ENCODE results near the gene ALK. TPM values are rescaled to one million over a fixed set of nuclear protein-coding genes. Genes with fewer than 3 reads are reported as not detected.

Gene ALK
- total and polyA plus RNA-seq, 2 donors (not counting 1 experiment from before 2014, with no cell fraction given) = not detected

GRCh38 chr2:29373870-29374269 is 547.5 kb downstream of the ALK start:
- Mint-ChIP-seq H3K4me3 (no peak overlapping the region), H3K27me3 (peaks cover 11% of the 10 kb centered on the region), H3K9me3 (ENCODE audit: insufficient read depth) (no peaks in the 10 kb centered on the region), H3K27ac (no peak overlapping the region), H3K4me1 (no peaks in the 10 kb centered on the region)
- ChIA-PET CTCF (no interaction called here), POLR2A (no interaction called here)
- H3K9ac ChIP-seq (ENCODE audit: low read length) = no peak overlapping the region
- ATAC-seq (ENCODE audit: low read depth) (no peak), DNase-seq (no peak)
- H3K4me2 ChIP-seq (replicated peaks; ENCODE audit: low read depth, low read length, poor library complexity, severe bottlenecking) = no peak overlapping the region
- intact Hi-C loops (cut with micrococcal nuclease) = no loop called here
- no peak overlapping the region for H3K27ac ChIP-seq (ENCODE audit: low read length in 2 of 2)
- no peak overlapping the region for H2AFZ ChIP-seq (ENCODE audit: insufficient read depth, low read depth, low read length, poor library complexity, severe bottlenecking)
- H3K4me1 ChIP-seq (ENCODE audit: control insufficient read depth in 2 of 2, insufficient read depth in 2 of 2, low read length in 2 of 2) = no peaks in the 10 kb centered on the region
- no peaks in the 10 kb centered on the region for H4K20me1 ChIP-seq (ENCODE audit: control insufficient read depth, insufficient read depth, low read length, poor library complexity, severe bottlenecking)
- no peaks in the 10 kb centered on the region for H3K79me2 ChIP-seq (ENCODE audit: control insufficient read depth, insufficient read depth, low read length)
- WGBS (ENCODE audit: insufficient coverage) = 100% methylated on average over 1 of the region's 3 CpGs
- no peaks in the 10 kb centered on the region for H3K27me3 ChIP-seq (replicated peaks in 1 of 4; ENCODE audit: control extremely low read depth in 1 of 4, control insufficient read depth in 3 of 4, insufficient read depth in 4 of 4, low read length in 3 of 4)
- H3K4me3 ChIP-seq (ENCODE audit: control extremely low read depth in 1 of 5, extremely low read depth in 1 of 5, insufficient read depth in 1 of 5, low read depth in 2 of 5, low read length in 4 of 5) = no peak overlapping the region
- H3K9me3 ChIP-seq (ENCODE audit: control extremely low read depth in 1 of 3, control insufficient read depth in 2 of 3, insufficient read depth in 1 of 3, low read length in 2 of 3) = no peaks in the 10 kb centered on the region
- H3K36me3 ChIP-seq (replicated peaks in 1 of 2; ENCODE audit: control extremely low read depth in 1 of 2, control insufficient read depth in 1 of 2, extremely low read depth in 1 of 2, insufficient read depth in 2 of 2, low read length in 1 of 2) = no peaks in the 10 kb centered on the region
- TF ChIP-seq EZH2 (IDR thresholded peaks at IDR 0.05; ENCODE audit: borderline replicate concordance, insufficient read depth, low read depth, low read length, poor library complexity, severe bottlenecking) (no peak), CTCF (IDR thresholded peaks at IDR 0.05) (no peak)

- no peaks in the 10 kb centered on the region for H3K36me3 ChIP-seq (replicated peaks in 1 of 2; ENCODE audit: control extremely low read depth in 1 of 2, control insufficient read depth in 1 of 2, extremely low read depth in 1 of 2, insufficient read depth in 2 of 2, low read length in 1 of 2)
- ATAC-seq (ENCODE audit: low read depth) = no peak
- H3K9me3 Mint-ChIP-seq (ENCODE audit: insufficient read depth) = no peaks in the 10 kb centered on the region
- POLR2A ChIA-PET = no interaction called here
- H3K9ac ChIP-seq (ENCODE audit: low read length) = no peak overlapping the region
- no peak overlapping the region for H3K4me2 ChIP-seq (replicated peaks; ENCODE audit: low read depth, low read length, poor library complexity, severe bottlenecking)
- H3K27me3 Mint-ChIP-seq = peaks cover 11% of the 10 kb centered on the region
- intact Hi-C loops (cut with micrococcal nuclease) = no loop called here
- no peak overlapping the region for H3K4me3 Mint-ChIP-seq
- H3K4me1 Mint-ChIP-seq = no peaks in the 10 kb centered on the region
- 100% methylated on average over 1 of the region's 2 CpGs for WGBS (ENCODE audit: insufficient coverage)
- H3K27me3 ChIP-seq (replicated peaks in 1 of 4; ENCODE audit: control extremely low read depth in 1 of 4, control insufficient read depth in 3 of 4, insufficient read depth in 4 of 4, low read length in 3 of 4) = no peaks in the 10 kb centered on the region
- no peaks in the 10 kb centered on the region for H3K4me1 ChIP-seq (ENCODE audit: control insufficient read depth in 2 of 2, insufficient read depth in 2 of 2, low read length in 2 of 2)
- H3K79me2 ChIP-seq (ENCODE audit: control insufficient read depth, insufficient read depth, low read length) = no peaks in the 10 kb centered on the region
- DNase-seq = no peak
- no peak overlapping the region for H3K4me3 ChIP-seq (ENCODE audit: control extremely low read depth in 1 of 5, extremely low read depth in 1 of 5, insufficient read depth in 1 of 5, low read depth in 2 of 5, low read length in 4 of 5)
- H3K27ac ChIP-seq (ENCODE audit: low read length in 2 of 2) = no peak overlapping the region
- no peaks in the 10 kb centered on the region for H3K9me3 ChIP-seq (ENCODE audit: control extremely low read depth in 1 of 3, control insufficient read depth in 2 of 3, insufficient read depth in 1 of 3, low read length in 2 of 3)
- CTCF ChIA-PET = no interaction called here
- H4K20me1 ChIP-seq (ENCODE audit: control insufficient read depth, insufficient read depth, low read length, poor library complexity, severe bottlenecking) = no peaks in the 10 kb centered on the region
- no peak overlapping the region for H3K27ac Mint-ChIP-seq
- no peak for TF ChIP-seq EZH2 (IDR thresholded peaks at IDR 0.05; ENCODE audit: borderline replicate concordance, insufficient read depth, low read depth, low read length, poor library complexity, severe bottlenecking)
- no peak for TF ChIP-seq CTCF (IDR thresholded peaks at IDR 0.05)
- no peak overlapping the region for H2AFZ ChIP-seq (ENCODE audit: insufficient read depth, low read depth, low read length, poor library complexity, severe bottlenecking)
Observed at GRCh38 chr2:29372185-29372584, 549.2 kb downstream of the ALK start.
